ENCODE data around the gene PIEZO2.

Gene PIEZO2

GRCh38 chr18:10896851-10897250, 252.5 kb downstream of the PIEZO2 start:
- Histone ChIP-seq H2AFZ (ENCODE audit: low read length) (no peak overlapping the region), H3K9me2 (replicated peaks; ENCODE audit: low read depth, low read length) (no peaks in the 10 kb centered on the region), H3K36me3 (ENCODE audit: insufficient read depth, low read length) (no peaks in the 10 kb centered on the region), H3K4me2 (ENCODE audit: low read depth, low read length, poor library complexity, severe bottlenecking) (no peak overlapping the region), H4K20me1 (ENCODE audit: insufficient read depth, low read length, poor library complexity, severe bottlenecking) (no peaks in the 10 kb centered on the region), H3K27me3 (ENCODE audit: insufficient read depth, low read length, poor library complexity, severe bottlenecking) (no peaks in the 10 kb centered on the region), H3K4me3 (ENCODE audit: low read length, poor library complexity, severe bottlenecking) (no peak overlapping the region), H3K4me1 (ENCODE audit: insufficient read depth, low read length, poor library complexity, severe bottlenecking) (peaks cover 8% of the 10 kb centered on the region), H3K9ac (ENCODE audit: low read depth, low read length, poor library complexity, severe bottlenecking) (no peak overlapping the region), H3K79me2 (ENCODE audit: insufficient read depth, low read length) (no peaks in the 10 kb centered on the region), H3F3A (ENCODE audit: low read depth) (no peaks in the 10 kb centered on the region), H3K9me3 (ENCODE audit: insufficient read depth, low read depth, low read length) (no peaks in the 10 kb centered on the region)
- no peak for TF ChIP-seq CTCF (conservative IDR thresholded peaks at IDR 0.05; ENCODE audit: low read length)
- no peak for TF ChIP-seq EZH2phosphoT487 (IDR thresholded peaks at IDR 0.05; ENCODE audit: borderline replicate concordance)

DNA sequence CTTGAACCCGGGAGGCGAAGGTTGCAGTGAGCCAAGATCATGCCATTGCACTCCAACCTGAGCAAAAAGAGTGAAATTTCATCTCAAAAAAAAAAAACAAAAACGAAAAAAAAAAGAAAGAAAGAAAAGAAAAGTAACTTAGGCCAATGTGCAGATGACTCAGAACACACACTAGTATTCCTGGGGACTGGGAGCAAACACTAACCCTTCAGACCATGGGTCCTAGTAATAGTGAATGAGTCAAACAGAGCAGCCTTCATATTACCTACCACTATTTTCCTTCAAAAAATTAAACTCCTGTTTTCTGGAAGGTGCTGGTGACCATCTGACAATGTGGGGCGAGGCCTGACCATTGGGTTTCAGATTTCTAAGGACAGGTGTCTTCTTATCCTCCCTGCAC, 253.4 kb downstream of the PIEZO2 start:
- no peaks in the 10 kb centered on the region for H3K9me2 ChIP-seq (replicated peaks; ENCODE audit: low read depth, low read length)
- H3K4me1 ChIP-seq (ENCODE audit: insufficient read depth, low read length, poor library complexity, severe bottlenecking) = peaks cover 8% of the 10 kb centered on the region
- H3K36me3 ChIP-seq (ENCODE audit: insufficient read depth, low read length) = no peaks in the 10 kb centered on the region

GRCh38 chr18:10894501-10894900, 254.9 kb downstream of the PIEZO2 start:
- Histone ChIP-seq H4K20me1 (ENCODE audit: insufficient read depth, low read length, poor library complexity, severe bottlenecking) (no peaks in the 10 kb centered on the region), H3K27me3 (ENCODE audit: insufficient read depth, low read length, poor library complexity, severe bottlenecking) (no peaks in the 10 kb centered on the region), H3K4me1 (ENCODE audit: insufficient read depth, low read length, poor library complexity, severe bottlenecking) (peaks cover 8% of the 10 kb centered on the region), H3K9me3 (ENCODE audit: insufficient read depth, low read depth, low read length) (no peaks in the 10 kb centered on the region), H3K4me3 (ENCODE audit: low read length, poor library complexity, severe bottlenecking) (no peak overlapping the region), H3K9ac (ENCODE audit: low read depth, low read length, poor library complexity, severe bottlenecking) (no peak overlapping the region), H3F3A (ENCODE audit: low read depth) (no peaks in the 10 kb centered on the region), H2AFZ (ENCODE audit: low read length) (no peak overlapping the region), H3K36me3 (ENCODE audit: insufficient read depth, low read length) (no peaks in the 10 kb centered on the region), H3K9me2 (replicated peaks; ENCODE audit: low read depth, low read length) (no peaks in the 10 kb centered on the region), H3K4me2 (ENCODE audit: low read depth, low read length, poor library complexity, severe bottlenecking) (no peak overlapping the region), H3K79me2 (ENCODE audit: insufficient read depth, low read length) (no peaks in the 10 kb centered on the region)
- TF ChIP-seq CTCF (conservative IDR thresholded peaks at IDR 0.05; ENCODE audit: low read length) (no peak), EZH2phosphoT487 (IDR thresholded peaks at IDR 0.05; ENCODE audit: borderline replicate concordance) (no peak)

More for the DNA sequence above, 253.4 kb downstream of the PIEZO2 start:
- Histone ChIP-seq H3K79me2 (ENCODE audit: insufficient read depth, low read length) (no peaks in the 10 kb centered on the region), H3K4me3 (ENCODE audit: low read length, poor library complexity, severe bottlenecking) (no peak overlapping the region), H2AFZ (ENCODE audit: low read length) (no peak overlapping the region), H3K4me2 (ENCODE audit: low read depth, low read length, poor library complexity, severe bottlenecking) (no peak overlapping the region), H3K27me3 (ENCODE audit: insufficient read depth, low read length, poor library complexity, severe bottlenecking) (no peaks in the 10 kb centered on the region), H3K9me3 (ENCODE audit: insufficient read depth, low read depth, low read length) (no peaks in the 10 kb centered on the region), H3F3A (ENCODE audit: low read depth) (no peaks in the 10 kb centered on the region), H4K20me1 (ENCODE audit: insufficient read depth, low read length, poor library complexity, severe bottlenecking) (no peaks in the 10 kb centered on the region), H3K9ac (ENCODE audit: low read depth, low read length, poor library complexity, severe bottlenecking) (no peak overlapping the region)
- TF ChIP-seq EZH2phosphoT487 (IDR thresholded peaks at IDR 0.05; ENCODE audit: borderline replicate concordance) = no peak

DNA sequence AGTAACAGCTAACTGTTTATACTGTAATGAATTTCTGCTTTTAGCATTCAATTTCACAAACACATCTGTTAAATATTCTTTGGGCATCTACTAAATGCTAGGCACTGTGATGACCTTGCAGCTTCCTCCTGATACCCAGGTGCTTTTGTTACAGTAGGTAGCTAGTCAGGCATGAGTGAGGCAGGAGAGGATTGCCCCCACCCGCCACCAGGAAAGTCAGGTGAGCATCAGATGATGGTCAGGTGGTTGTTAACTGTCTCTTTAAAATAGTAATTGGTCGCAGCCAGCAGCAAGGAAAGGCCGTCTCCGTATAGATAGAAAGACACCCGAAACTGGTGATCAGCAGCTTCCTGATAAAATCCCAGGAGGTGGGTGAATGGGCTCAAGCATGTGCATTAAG, 255.6 kb downstream of the PIEZO2 start:
- Histone ChIP-seq H3K4me1 (ENCODE audit: insufficient read depth, low read length, poor library complexity, severe bottlenecking) (peaks cover 4% of the 10 kb centered on the region), H4K20me1 (ENCODE audit: insufficient read depth, low read length, poor library complexity, severe bottlenecking) (no peaks in the 10 kb centered on the region), H3K9me2 (replicated peaks; ENCODE audit: low read depth, low read length) (no peaks in the 10 kb centered on the region), H2AFZ (ENCODE audit: low read length) (no peak overlapping the region), H3K4me3 (ENCODE audit: low read length, poor library complexity, severe bottlenecking) (no peak overlapping the region), H3K27me3 (ENCODE audit: insufficient read depth, low read length, poor library complexity, severe bottlenecking) (no peaks in the 10 kb centered on the region), H3K9me3 (ENCODE audit: insufficient read depth, low read depth, low read length) (no peaks in the 10 kb centered on the region), H3K79me2 (ENCODE audit: insufficient read depth, low read length) (no peaks in the 10 kb centered on the region), H3F3A (ENCODE audit: low read depth) (no peaks in the 10 kb centered on the region), H3K4me2 (ENCODE audit: low read depth, low read length, poor library complexity, severe bottlenecking) (no peak overlapping the region), H3K9ac (ENCODE audit: low read depth, low read length, poor library complexity, severe bottlenecking) (no peak overlapping the region), H3K36me3 (ENCODE audit: insufficient read depth, low read length) (no peaks in the 10 kb centered on the region)
- no peak for TF ChIP-seq CTCF (conservative IDR thresholded peaks at IDR 0.05; ENCODE audit: low read length)
- no peak for TF ChIP-seq EZH2phosphoT487 (IDR thresholded peaks at IDR 0.05; ENCODE audit: borderline replicate concordance)
